ENCODE data around the gene NPAS4.
"Not testable (repeated sequence)": the region's sequence is repeated elsewhere in the genome, so short reads cannot be mapped to it uniquely, and the experiment has no call there.

The NPAS4 gene

DNA sequence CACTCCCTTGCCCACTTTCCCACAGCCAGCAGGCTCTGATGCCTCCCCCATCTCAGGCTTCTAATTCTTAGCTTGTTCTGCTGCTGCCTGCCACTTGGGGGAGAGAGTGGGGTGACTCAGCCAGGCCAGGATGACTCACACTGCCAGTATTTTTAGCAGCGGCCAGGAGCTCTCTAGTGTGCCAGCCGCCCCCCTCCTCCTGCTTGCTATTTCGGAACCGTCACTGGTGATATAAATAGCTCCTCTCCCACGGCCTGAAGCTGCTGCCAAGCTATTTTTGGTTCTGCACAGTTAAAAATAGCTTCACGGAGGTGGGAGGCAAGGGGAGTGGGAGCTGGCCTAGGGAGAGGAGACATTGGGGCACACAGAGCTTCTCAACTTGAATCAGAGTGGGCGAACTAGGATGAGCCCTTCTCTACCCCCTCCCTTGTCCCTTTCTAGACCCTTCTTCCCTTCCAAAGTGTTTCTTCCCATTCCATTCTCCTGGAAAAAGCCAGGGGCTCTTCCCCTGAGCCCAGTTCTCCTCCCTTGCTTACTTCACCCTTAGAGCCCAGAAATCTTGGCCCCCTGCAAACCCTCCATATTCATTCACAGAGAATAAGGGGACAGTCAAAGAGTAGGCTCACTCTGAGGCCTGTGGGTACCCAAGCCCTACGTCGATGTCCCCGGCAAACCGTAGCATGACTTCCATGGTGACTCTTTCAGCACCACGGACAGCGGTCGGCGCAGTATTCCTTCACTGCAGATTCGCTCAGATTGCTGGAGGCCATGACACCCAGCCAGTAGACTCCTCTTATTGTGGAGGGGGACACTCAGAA is 2.5 kb upstream of the NPAS4 start:
- DNase-seq: peak; percentile 64

DNA sequence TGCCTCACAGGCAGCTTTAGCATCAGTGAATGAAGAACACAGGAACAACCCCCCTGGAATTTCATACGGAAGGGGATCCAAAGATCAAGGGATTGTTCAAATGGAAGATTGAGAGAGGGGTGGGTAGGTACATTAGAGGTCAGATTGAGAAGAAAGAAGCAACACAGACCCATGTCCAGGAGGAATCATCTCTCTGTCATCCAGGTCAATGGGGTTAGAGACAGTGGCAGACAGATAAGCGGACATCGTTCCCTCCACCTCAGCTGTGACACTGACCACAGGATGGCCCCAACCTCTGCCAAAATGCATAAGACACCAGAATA is 1.9 kb upstream of the NPAS4 start:
- no peak for DNase-seq

GRCh38 chr11:66419825-66420224 is 1.0 kb upstream of the NPAS4 start:
- DNase-seq: no peak

- DNase-seq: peak; percentile 87
Measured at GRCh38 chr11:66421492-66422205, 814 bp downstream of the NPAS4 start.

DNA sequence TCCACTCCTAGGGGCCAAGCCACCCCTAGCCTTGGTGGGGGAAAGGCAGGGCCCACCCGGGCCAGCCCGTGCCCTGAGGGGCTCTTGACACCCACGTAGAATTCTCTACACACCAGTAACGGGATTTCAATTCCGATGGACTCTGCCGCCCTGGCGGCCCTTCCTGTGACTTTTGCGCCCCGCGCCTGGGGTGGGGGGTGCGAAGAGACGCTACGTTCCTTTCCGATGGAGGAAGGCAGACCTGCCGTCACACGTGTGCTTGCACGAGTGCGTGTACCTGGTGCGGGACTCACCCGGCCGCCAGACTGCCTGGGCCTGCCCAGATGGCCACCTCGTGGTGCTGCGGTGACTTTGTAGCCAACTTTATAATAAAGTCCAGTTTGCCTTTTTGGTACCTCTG is 5.5 kb downstream of the NPAS4 start:
- DNase-seq: no peak

- DNase-seq: no peak
Measured at GRCh38 chr11:66428933-66429332, 8.1 kb downstream of the NPAS4 start.

DNA sequence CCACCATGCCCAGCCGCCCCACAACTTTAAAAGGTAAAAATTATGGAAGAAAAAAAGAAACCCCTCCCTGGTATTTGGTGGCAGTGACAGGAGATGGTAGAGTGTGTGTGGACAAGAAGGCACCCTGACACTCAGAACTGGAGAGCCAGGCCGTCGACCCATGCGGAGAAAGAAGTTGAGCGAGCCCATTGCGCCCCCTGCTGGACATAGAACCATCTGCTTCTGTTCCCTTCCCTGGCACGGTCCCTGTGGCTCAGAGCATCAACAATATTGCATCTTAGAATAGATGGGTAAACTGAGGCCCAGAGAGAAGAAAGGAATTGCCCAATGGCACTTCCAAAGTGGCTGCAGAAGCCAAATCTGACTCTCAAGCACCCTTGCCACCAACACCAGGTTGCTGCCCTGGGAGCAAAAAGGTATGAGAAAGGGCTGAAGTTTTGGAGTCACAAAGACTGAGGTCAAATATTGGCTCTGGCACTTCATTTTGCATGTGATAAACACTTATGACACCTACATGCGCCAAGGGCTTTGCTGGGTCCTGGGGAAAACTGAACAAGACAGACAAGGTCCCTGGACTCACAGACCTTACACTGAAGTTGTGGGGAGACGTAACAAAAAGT is 9.3 kb downstream of the NPAS4 start:
- peak; percentile 80 for DNase-seq

- not testable (repeated sequence) for DNase-seq
Measured at GRCh38 chr11:66431287-66431686, 10.5 kb downstream of the NPAS4 start.

GRCh38 chr11:66431871-66432329 is 11.1 kb downstream of the NPAS4 start:
- not testable (repeated sequence) for DNase-seq

DNA sequence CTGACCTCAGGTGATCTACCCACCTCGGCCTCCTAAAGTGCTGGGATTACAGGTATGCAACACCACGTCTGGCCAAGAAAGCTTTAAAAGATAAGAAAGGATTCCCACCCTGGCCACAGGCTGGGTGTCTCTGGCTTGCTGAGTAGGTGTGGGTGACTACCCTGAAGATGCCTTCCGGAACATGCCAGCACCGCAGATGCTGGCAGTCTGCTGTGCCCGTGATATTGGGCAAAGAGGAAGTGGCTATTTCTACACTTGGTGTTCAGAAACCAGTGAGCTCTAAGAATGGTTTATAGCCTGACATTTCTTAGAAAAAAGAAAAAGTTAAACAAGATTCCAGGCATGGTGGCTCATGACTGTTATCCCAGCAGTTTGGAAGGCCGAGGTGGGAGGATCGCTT is 11.8 kb downstream of the NPAS4 start:
- no peak for DNase-seq

- no peak for DNase-seq
Measured at GRCh38 chr11:66437979-66438503, 17.2 kb downstream of the NPAS4 start.

DNA sequence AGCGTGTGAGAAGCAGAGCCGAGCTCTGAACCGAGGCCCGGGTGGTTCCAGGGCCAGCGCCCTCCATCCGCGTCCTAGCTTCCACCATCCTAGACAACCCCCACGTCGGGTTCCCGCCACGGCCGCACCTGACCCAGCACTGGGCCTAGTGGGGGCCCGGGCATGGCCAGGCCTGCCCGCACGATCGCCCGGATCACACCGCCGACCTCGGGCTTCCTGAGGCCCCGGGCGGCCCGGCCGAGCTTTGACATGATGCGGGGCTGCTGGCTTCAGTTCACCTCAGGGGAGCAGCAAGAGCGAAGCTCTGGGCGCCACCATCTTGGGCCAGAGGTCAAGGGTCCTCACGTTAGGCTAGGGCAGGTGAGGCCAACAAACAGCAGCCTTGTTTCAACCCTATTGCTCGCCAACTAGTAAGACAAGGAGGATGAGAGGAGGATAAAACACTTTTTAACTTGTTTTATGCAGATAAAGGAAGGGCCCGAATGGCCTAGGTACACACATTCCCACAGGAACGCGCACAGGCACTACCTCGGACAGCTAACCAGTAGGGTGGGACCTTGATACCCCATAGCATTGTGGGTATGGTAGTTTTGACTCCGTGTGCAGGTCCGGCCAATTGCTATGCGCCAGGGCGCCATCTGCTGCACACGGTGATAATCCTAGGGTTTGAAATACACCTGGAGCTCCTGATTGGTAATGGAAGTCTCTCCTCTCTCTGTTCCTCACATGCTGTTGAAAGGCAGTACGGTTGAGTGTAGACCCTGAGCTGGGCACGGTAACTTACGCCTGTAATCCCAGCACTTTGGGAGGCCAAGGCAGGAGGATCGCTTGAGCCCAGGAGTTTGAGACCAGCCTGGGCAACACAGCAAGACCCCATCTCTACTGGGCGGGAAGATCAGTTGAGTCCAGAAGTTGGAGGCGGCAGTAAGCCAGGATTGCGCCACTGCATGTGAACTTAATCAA is 17.9 kb downstream of the NPAS4 start, which contains the start of gene MRPL11:
Gene MRPL11 (minus strand): TSS at position 345 of the 963 bp plus-strand sequence. CDS start 94 bp downstream, at position 251.
- peak; percentile 91 for DNase-seq

- not testable (repeated sequence) for DNase-seq
Measured at GRCh38 chr11:66440101-66440939, 19.5 kb downstream of the NPAS4 start.

- not testable (repeated sequence) for DNase-seq
Measured at GRCh38 chr11:66440940-66441282, 20.1 kb downstream of the NPAS4 start.

GRCh38 chr11:66443602-66444001 is 22.8 kb downstream of the NPAS4 start:
- DNase-seq: no peak

- no peak for DNase-seq
Measured at GRCh38 chr11:66447012-66447411, 26.2 kb downstream of the NPAS4 start.

- no peak for DNase-seq
Measured at GRCh38 chr11:66448523-66448922, 27.7 kb downstream of the NPAS4 start.

GRCh38 chr11:66450560-66450959 is 29.7 kb downstream of the NPAS4 start:
- DNase-seq: no peak

GRCh38 chr11:66451663-66452062 is 30.8 kb downstream of the NPAS4 start:
- no peak for DNase-seq

GRCh38 chr11:66454247-66454646 is 33.4 kb downstream of the NPAS4 start:
- DNase-seq: no peak

- DNase-seq: no peak
Measured at GRCh38 chr11:66454828-66455227, 34.0 kb downstream of the NPAS4 start.

All from CD4-positive, alpha-beta T cell treated with Interleukin-17A for 4 hours (primary cell).